GM19035 (cell line): Measurements from ENCODE around the gene CHTF18.

Experiments
- ATAC-seq: cut with Tn5 transposase; IDR thresholded peaks from one replicate; pipeline ENCODE4 v1.9.1; 2021; ENCODE audit not compliant: unreplicated experiment

The CHTF18 gene

GRCh38 chr16:760065-760464 lies 28.4 kb upstream of the CHTF18 start:
- no peak for ATAC-seq

GRCh38 chr16:760545-761343 lies 27.7 kb upstream of the CHTF18 start, which contains the start of gene MSLN:
TSS of gene MSLN (plus strand) at chr16:760734. CDS start at chr16:762681, 1,947 bp downstream.
- ATAC-seq = no peak

GRCh38 chr16:761625-762513 lies 26.6 kb upstream of the CHTF18 start:
- ATAC-seq = no peak

GRCh38 chr16:762595-763268 lies 25.7 kb upstream of the CHTF18 start:
- ATAC-seq = no peak

- no peak for ATAC-seq
Observed at GRCh38 chr16:763369-764183, 24.8 kb upstream of the CHTF18 start.

GRCh38 chr16:764184-764750 lies 24.2 kb upstream of the CHTF18 start:
- no peak for ATAC-seq

- ATAC-seq = no peak
Observed at GRCh38 chr16:764848-765487, 23.5 kb upstream of the CHTF18 start.

- ATAC-seq = no peak
Observed at GRCh38 chr16:765488-765865, 22.9 kb upstream of the CHTF18 start.

GRCh38 chr16:766008-766819 lies 22.2 kb upstream of the CHTF18 start:
- no peak for ATAC-seq

GRCh38 chr16:766820-767640 lies 21.4 kb upstream of the CHTF18 start:
- no peak for ATAC-seq

GRCh38 chr16:767743-768235 lies 20.6 kb upstream of the CHTF18 start:
- no peak for ATAC-seq

GRCh38 chr16:768428-768827 lies 20.0 kb upstream of the CHTF18 start:
- ATAC-seq = no peak

GRCh38 chr16:769184-769784 lies 19.1 kb upstream of the CHTF18 start:
- ATAC-seq = no peak

GRCh38 chr16:769934-770333 lies 18.5 kb upstream of the CHTF18 start:
- no peak for ATAC-seq

- no peak for ATAC-seq
Observed at GRCh38 chr16:770411-770810, 18.0 kb upstream of the CHTF18 start.

GRCh38 chr16:772959-773358 lies 15.5 kb upstream of the CHTF18 start:
- no peak for ATAC-seq
